HuH-7 (cell line): Measurements from ENCODE around the gene IQSEC1.

Experiments used
- DNase-seq: peaks from one replicate; pipeline ENCODE4 v3.0.0; 2011; ENCODE audit warnings: low spot score

IQSEC1 gene

DNA sequence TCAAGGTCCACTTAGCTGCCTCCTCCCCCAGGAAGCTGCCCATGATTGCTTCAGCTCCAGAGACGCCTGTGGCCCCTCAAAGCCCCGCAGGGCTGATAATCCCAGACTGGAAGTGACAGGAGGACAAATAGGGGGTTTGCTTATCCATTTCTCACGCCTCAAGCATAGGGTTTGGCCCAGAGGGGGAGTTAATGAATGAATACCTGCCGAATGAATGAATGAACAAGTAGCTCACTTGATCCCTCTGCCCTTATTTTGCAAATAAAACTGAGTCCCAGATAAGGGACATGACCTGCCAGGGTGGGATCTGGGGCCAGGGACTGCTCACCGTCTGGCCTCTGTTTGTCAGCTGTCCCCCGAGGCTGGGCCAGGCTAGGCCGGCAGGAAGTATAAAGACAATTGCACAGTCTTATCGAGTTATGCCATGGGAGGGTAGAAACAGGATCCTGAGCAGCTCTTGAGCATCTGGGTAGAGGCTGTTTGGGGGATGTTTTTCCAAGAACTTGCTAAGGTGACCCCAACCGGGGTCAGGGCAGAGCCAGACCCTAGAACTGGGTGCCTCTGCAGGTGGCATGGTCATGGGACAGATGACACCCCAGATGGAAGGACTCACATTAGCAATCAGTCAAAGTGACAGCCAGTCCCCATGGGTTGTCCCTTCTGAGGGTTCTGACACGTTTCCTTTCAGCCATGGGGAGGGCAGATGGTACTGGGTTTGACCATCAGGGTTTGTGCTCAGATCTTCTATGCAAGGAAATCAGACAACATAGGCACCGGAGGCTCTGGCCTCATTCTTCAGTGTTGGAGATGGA is 45.0 kb downstream of the IQSEC1 start:
- no peak for DNase-seq

- DNase-seq, result peak; percentile 77
Observed at GRCh38 chr3:13027154-13027553, 46.1 kb downstream of the IQSEC1 start.

GRCh38 chr3:13026534-13026933 is 46.7 kb downstream of the IQSEC1 start:
- no peak for DNase-seq

DNA sequence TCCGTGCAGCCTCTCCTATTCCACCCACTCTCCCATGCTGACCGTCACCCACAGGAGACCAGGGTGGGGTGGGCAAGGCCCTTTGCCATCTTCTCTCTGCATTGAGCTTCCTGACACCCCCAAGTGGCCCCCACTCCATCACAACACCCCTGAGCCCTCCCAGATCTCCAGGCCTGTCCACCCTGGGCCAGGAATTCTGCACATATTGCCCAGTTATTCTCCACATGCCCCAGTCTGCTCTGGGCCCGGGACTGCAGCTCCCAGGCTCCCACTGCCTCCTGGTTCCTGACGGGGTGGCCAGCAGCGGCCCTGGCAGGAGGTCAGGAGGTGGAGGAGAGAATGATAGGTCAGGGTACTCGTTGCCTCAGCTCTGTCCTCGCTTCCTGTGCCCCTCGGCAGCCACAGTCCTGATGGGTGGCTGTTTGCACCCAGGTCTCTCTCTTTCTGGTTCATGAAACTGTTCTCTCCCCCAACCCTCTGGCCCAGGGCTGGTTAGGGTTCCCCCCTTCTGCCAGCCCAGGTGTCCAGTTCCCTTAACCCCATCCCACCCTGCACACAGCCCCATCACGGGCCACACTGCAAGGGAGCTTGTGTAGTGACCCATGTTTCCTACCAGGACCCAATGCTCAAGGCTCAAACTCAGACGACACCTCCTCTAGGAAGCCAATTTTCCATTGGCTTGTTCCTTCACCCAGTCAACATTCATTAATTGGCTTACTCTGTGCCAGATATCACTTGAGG is 47.3 kb downstream of the IQSEC1 start:
- DNase-seq, result no peak

DNA sequence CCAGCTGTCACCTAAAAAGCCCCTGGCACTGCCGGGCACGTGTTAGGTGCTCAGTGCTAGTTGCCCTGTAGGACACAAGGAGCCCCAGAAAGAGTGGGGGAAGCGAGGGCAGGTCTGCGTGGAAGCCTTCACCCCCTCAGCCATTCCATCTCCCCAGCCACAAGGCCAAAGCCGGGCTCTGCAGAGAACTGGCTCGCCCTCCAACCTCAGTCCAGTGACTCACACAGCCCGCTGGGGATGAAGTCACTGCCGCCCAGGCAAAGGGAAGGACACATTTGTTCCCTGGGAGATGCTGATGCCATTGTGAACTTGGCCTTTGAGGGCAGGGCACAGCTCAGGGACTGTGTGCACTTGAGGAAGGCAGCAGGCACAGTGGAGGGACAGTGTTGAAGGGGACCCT is 48.1 kb downstream of the IQSEC1 start:
- DNase-seq, result no peak

- no peak for DNase-seq
Observed at GRCh38 chr3:13024765-13025065, 48.5 kb downstream of the IQSEC1 start.

DNA sequence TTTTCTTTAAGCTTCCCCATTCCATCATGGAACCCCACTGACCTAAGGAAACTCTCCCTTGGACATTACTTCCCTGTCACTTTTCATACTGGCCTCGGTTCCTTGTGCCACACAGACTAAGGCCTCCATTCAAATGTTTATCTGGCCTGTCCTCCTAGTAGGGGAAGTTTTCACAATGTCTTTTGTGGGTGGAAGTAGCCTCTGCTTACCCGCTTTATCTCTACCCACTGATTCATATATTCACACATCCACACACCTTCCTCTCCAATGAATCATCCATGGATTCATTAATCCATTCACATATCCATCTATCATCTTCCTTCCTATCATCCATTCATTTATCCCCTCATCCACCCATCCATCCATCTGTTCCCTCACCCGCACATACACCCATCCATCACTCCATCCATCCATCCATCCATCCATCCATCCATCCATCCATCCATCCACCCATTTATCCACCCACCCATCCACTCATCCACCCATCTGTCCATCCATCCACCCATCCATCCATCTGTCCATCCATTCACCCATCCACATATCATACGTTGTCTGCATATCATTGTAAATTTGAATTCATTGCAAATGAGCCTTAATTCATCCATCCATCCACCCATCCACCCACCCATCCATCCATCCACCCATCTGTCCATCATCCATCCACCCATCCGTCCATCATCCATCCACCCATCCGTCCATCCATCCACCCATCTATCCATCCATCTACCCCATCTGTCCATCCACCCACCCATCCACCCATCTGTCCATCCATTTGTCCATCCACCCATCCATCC is 49.1 kb downstream of the IQSEC1 start:
- no peak for DNase-seq

DNA sequence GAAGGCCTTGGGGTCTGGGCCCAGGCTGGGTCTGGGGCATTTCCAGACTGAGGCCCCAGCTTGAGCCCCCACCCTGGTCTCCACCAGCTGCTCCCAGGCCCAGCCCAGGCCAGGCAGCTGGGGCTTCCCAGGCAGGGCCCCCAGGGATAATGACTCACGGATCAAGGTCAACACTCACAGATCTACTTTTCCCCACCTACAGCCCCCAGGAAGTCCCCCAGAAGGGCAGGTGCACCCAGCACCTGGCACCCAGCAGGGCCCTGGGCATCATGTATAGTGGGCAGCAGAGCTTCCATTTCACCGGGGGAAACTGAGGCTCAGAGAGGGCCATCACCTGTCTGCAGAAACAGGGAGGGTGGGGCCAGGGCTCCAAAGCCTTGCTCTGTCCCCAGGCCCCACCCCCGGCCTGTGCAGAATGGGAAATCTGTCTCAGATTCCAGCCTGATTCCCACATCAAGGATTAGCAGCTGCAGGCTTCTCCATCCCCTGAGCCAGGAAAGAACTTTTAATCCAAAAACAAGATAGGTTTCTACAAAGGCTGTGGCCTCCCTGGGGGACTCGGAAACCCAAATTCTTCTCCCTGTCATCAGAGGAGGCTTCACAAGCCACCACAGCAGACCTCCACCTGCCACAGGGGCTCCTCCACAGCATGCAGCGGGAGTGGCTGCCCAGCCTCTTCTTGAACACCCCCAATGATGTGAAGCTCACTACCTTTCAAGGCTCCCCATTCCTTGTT is 49.8 kb downstream of the IQSEC1 start:
- DNase-seq, result no peak

GRCh38 chr3:13022348-13023234 is 50.6 kb downstream of the IQSEC1 start:
- DNase-seq, result no peak

DNA sequence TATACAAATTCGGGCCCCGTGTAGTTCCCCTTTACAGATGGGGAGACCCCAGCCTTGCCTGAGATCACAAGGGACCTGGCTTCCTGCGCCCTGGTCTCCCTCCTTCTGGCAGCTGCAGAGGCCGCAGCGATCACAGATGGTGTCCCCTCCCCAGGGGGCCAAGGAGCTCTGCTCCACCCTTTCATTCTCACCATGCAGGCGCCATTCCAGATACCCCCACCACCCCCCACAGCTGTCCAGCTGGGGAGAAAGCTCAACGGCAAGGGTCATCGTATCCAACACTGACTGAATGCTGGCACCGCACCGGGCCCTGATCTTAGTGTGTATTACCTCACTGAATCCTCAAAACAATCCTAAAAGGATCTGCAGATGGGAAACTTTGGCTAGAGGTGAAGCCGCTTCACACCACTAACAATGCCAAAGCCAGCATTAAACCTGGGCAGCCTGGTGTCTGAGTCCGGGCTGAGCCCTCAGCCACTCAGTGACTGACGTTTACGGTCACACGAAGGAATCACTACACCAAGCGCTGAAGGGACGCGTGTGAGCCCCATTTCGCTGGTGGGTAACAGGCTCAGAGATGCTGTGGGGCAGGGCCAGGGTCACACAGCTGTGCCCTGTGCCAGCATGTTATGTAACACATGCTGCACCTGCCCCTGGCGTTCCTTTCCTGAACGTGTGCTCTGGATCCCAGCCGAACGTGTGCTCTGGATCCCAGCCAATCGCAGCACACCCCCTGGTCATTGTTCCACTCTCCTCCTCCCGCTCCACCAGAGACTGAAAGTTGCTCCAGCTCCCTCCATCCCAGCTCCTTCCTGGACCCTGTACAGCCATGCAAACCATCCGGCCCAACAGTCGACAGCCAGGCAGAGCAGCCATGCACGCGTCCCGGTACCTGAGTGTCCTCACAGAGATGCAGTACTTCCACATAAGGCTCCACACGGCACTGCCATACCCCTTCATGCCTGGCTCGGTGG is 51.8 kb downstream of the IQSEC1 start:
- DNase-seq, result no peak

GRCh38 chr3:13020159-13020750 is 53.0 kb downstream of the IQSEC1 start:
- DNase-seq, result no peak

DNA sequence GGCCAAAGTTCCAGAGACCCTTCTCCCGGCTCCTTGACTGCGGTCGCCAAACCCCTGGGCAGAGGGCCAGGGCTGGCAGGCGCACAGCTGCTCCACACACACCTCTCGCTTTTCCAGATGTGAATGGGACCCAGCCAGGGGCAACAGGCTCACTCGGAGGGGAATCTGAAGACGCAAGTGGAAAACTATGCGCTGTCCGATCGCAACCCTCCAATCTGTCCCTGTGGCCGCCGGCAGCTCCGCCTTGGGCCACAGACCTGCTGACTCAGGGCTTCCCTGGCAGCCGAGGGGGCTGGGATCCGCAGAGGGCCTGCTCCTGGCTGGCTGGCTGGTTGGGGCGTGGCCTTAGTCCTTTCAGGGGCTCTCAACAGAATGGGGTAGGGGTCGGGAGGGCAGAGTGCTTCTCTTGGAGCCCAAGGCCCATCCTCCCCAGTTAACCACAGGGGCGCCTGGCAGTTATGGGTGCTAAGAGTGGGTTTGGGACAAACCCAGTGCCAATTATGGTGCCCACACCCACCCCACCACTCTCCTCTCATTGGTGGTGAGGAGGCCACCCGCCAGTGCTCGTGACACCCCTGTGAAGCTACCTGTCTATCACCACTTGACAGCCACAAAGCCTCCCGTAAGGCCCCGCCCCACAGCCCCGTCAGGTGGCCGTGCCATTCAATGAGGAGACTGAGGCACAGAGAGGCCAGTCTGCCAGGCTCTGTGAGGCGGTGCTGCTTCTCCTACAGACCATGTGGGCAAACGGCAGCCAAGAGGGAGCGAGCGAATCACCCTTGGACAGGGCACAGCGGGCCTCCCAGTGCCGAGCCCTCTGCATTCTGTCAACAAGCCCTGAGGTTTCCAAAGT is 53.8 kb downstream of the IQSEC1 start:
- no peak for DNase-seq

- no peak for DNase-seq
Observed at GRCh38 chr3:13018561-13019242, 54.5 kb downstream of the IQSEC1 start.

- no peak for DNase-seq
Observed at GRCh38 chr3:13018043-13018451, 55.2 kb downstream of the IQSEC1 start.

GRCh38 chr3:13017361-13018042 is 55.7 kb downstream of the IQSEC1 start:
- no peak for DNase-seq

DNA sequence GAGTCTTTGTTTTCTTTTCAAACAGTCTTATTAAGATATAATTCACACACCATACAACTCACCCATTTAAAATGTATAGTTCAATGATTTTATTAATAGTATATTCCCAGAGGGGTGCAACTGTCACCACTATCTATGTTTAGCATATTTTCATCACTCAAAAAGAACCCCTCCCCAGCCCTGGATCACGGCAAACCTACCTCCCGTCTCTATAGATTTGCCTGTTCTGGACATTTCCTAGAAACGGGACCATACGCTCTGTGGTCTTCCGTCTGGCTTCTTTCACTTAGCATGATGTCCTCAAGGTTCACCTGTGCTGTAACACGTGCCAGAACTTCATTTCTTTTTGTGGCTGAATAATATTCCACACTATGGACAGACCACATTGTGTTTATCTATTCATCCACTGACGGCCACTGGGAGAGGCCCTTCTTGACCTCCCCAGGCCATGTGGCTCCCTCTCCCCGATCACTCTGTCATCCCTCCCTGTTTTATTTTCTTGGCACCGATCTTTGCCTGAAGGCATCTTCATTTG is 56.4 kb downstream of the IQSEC1 start:
- DNase-seq, result no peak

DNA sequence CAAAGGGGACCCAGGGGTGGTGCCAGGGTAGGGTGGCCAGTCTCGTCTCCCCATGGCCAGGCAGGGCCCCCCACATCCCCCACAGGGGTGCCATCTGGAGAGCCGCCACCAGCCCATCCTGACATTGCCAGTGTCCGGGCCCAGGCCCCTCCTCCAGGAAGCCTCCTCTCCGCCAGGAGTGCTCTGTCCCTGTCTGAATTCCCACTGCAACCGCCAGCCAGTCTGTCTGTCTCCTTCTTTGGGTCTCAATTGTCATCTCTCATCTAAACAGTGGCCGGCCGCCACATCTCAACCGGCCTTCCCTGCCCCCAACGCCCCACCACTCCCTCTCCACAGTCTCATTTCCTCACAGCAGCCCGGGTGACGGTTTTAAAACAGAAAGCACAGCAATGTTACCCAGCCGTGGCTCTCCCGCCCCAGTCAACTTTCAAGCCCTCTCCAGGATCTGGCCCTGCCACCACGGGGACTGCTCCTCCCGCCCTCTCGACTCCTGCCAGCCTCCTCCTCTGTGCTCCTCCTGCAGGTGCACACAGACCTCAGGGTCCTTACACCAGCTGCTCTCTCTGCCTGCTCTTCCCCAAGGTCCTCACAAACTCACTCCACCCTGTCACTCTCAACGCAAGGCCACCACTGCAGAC is 57.0 kb downstream of the IQSEC1 start:
- DNase-seq, result no peak
